H1 (cell line): ENCODE data around the gene NPR1. TPM values are rescaled to one million over a fixed set of nuclear protein-coding genes. Genes with fewer than 3 reads are reported as not detected.

Source experiments
- CTCF ChIA-PET: fragments of 300-600 bp; sonication (Branson Sonifier 250); formaldehyde crosslinking; loops from one replicate; lab custom pipeline; 2021; ENCODE audit not compliant: partially characterized antibody; lab: Charles Lee
- POLR2A ChIA-PET: fragments of 300-600 bp; sonication (Branson Sonifier 250); formaldehyde crosslinking; loops from one replicate; lab custom pipeline; 2021; ENCODE audit warnings: inconsistent platforms; ENCODE audit not compliant: partially characterized antibody; lab: Charles Lee
- DNase-seq, 2 experiments: peaks; one replicate each; pipeline versions ENCODE4 v3.0.0 to v3.0.0-alpha.2; 2010 to 2022; ENCODE audit warnings: low spot score in 2 of 2, low read depth in 1 of 2, mixed read lengths in 1 of 2
- FAIRE-seq: peaks from 2 replicates; lab custom pipeline; 2011; peaks lifted over from hg19 to GRCh38; lab: Jason Lieb, UNC
- H2AFZ ChIP-seq: 2 replicates; pipeline ENCODE4 v1.8.1; 2012; ENCODE audit warnings: low read length, inconsistent platforms
- H2AK5ac ChIP-seq: 2 replicates; pipeline ENCODE4 v1.6.1; 2013; ENCODE audit warnings: low read depth, low read length
- H2BK120ac ChIP-seq: replicated peaks from 2 replicates; pipeline ENCODE3; 2013; ENCODE audit warnings: low read depth, low read length, inconsistent platforms
- H2BK12ac ChIP-seq: 2 replicates; pipeline ENCODE4 v1.6.1; 2013; ENCODE audit warnings: low read depth, low read length
- H2BK15ac ChIP-seq: 2 replicates; pipeline ENCODE4 v1.6.1; 2013; ENCODE audit warnings: low read length
- H2BK20ac ChIP-seq: 2 replicates; pipeline ENCODE4 v1.6.1; 2013; ENCODE audit warnings: low read length
- H2BK5ac ChIP-seq: 2 replicates; pipeline ENCODE4 v1.6.1; 2013; ENCODE audit warnings: low read depth, low read length
- H3K14ac ChIP-seq: 2 replicates; pipeline ENCODE4 v1.6.1; 2013; ENCODE audit warnings: inconsistent platforms; ENCODE audit not compliant: insufficient read length
- H3K18ac ChIP-seq: 2 replicates; pipeline ENCODE4 v1.6.1; 2013; ENCODE audit warnings: low read length; ENCODE audit errors: extremely low read depth
- H3K23ac ChIP-seq: 2 replicates; pipeline ENCODE4 v1.6.1; 2013; ENCODE audit warnings: inconsistent platforms; ENCODE audit not compliant: insufficient read length
- H3K23me2 ChIP-seq: 2 replicates; pipeline ENCODE4 v1.6.1; 2013; ENCODE audit warnings: low read depth, low read length
- H3K27ac ChIP-seq: 2 replicates; pipeline ENCODE4 v1.6.1; 2011; ENCODE audit warnings: low read depth, low read length, inconsistent platforms
- H3K27me3 ChIP-seq, 4 experiments: replicated peaks in 1 of 4; 1 replicate in 1 of 4; 2 replicates in 3 of 4; pipeline versions ENCODE4 v1.6.1 to v1.8.1; 2011 to 2013; ENCODE audit warnings: low read length in 3 of 4, mild to moderate bottlenecking in 3 of 4, inconsistent platforms in 2 of 4, mixed read lengths in 2 of 4, moderate library complexity in 1 of 4; ENCODE audit not compliant: control insufficient read depth in 3 of 4, insufficient read depth in 3 of 4; ENCODE audit errors: extremely low read depth in 1 of 4
- H3K36me3 ChIP-seq, 4 experiments: 2 replicates each; pipeline versions ENCODE4 v1.6.1 to v1.8.1; 2011 to 2013; ENCODE audit warnings: mild to moderate bottlenecking in 4 of 4, low read length in 3 of 4, moderate library complexity in 2 of 4, control low read depth in 1 of 4, inconsistent platforms in 1 of 4; ENCODE audit not compliant: insufficient read depth in 4 of 4, control insufficient read depth in 2 of 4
- H3K4ac ChIP-seq: replicated peaks from 2 replicates; pipeline ENCODE3; 2013; ENCODE audit warnings: low read length, low read depth, mixed read lengths, inconsistent platforms; ENCODE audit not compliant: insufficient read length
- H3K4me1 ChIP-seq, 4 experiments: replicated peaks in 1 of 4; 1 replicate in 1 of 4; 2 replicates in 3 of 4; pipeline versions ENCODE4 v1.6.1 to v1.8.1; 2011 to 2013; ENCODE audit warnings: low read length in 3 of 4, inconsistent platforms in 2 of 4, mixed read lengths in 1 of 4; ENCODE audit not compliant: insufficient read depth in 4 of 4, control insufficient read depth in 3 of 4
- H3K4me2 ChIP-seq, 2 experiments: 2 replicates each; pipeline versions ENCODE4 v1.6.1 to v1.8.1; 2011 to 2013; ENCODE audit warnings: low read depth in 2 of 2, low read length in 2 of 2, control low read depth in 1 of 2, inconsistent platforms in 1 of 2, mild to moderate bottlenecking in 1 of 2; ENCODE audit not compliant: insufficient read depth in 1 of 2
- H3K4me3 ChIP-seq, 4 experiments: fragments of 200-600, 300-600 bp in 1 of 4; sonication (generic), shearing (Covaris generic), sonication (Bioruptor Twin) in 1 of 4; 2 replicates each; pipeline versions ENCODE4 v1.5.1 to v1.8.1; 2011 to 2016; ENCODE audit warnings: low read length in 4 of 4, low read depth in 3 of 4, control low read depth in 2 of 4, inconsistent platforms in 2 of 4, mild to moderate bottlenecking in 2 of 4, mixed read lengths in 1 of 4, moderate library complexity in 1 of 4; ENCODE audit not compliant: insufficient read depth in 2 of 4; ENCODE audit errors: extremely low read depth in 1 of 4
- H3K56ac ChIP-seq: replicated peaks from 2 replicates; pipeline ENCODE3; 2013; ENCODE audit warnings: low read depth, mild to moderate bottlenecking, mixed read lengths, low read length, inconsistent platforms; ENCODE audit not compliant: insufficient read length
- H3K79me1 ChIP-seq: 2 replicates; pipeline ENCODE4 v1.6.1; 2013; ENCODE audit warnings: low read depth, low read length, control low read depth
- H3K79me2 ChIP-seq, 2 experiments: 2 replicates each; pipeline versions ENCODE4 v1.6.1 to v1.8.1; 2012 to 2013; ENCODE audit warnings: low read length in 2 of 2, mild to moderate bottlenecking in 2 of 2, inconsistent platforms in 1 of 2; ENCODE audit not compliant: insufficient read depth in 2 of 2, control insufficient read depth in 1 of 2
- H3K9ac ChIP-seq, 4 experiments: replicated peaks in 1 of 4; 1 replicate in 1 of 4; 2 replicates in 3 of 4; pipeline versions ENCODE4 v1.6.1 to v1.8.1; 2011 to 2013; ENCODE audit warnings: low read depth in 3 of 4, low read length in 3 of 4, control low read depth in 2 of 4, mild to moderate bottlenecking in 2 of 4, moderate library complexity in 2 of 4, inconsistent platforms in 1 of 4; ENCODE audit errors: extremely low read depth in 1 of 4
- H3K9me3 ChIP-seq, 2 experiments: 2 replicates each; pipeline versions ENCODE4 v1.6.1 to v1.8.1; 2012 to 2013; ENCODE audit warnings: mild to moderate bottlenecking in 2 of 2, moderate library complexity in 2 of 2, control low read depth in 1 of 2, inconsistent platforms in 1 of 2, low read depth in 1 of 2, low read length in 1 of 2, mixed read lengths in 1 of 2; ENCODE audit not compliant: insufficient read depth in 2 of 2
- H4K20me1 ChIP-seq, 2 experiments: replicated peaks in 1 of 2; 2 replicates each; pipeline versions ENCODE3 to v1.8.1; 2011 to 2013; ENCODE audit warnings: inconsistent platforms in 2 of 2, low read length in 2 of 2, mild to moderate bottlenecking in 1 of 2; ENCODE audit not compliant: insufficient read depth in 2 of 2, control insufficient read depth in 1 of 2
- H4K5ac ChIP-seq: 2 replicates; pipeline ENCODE4 v1.6.1; 2013; ENCODE audit warnings: low read length, low read depth, mixed read lengths, inconsistent platforms; ENCODE audit not compliant: insufficient read length
- H4K8ac ChIP-seq: 2 replicates; pipeline ENCODE4 v1.8.0; 2013; ENCODE audit warnings: mild to moderate bottlenecking, moderate library complexity, low read length, inconsistent platforms; ENCODE audit not compliant: insufficient read depth; ENCODE audit errors: extremely low read depth
- H4K91ac ChIP-seq: replicated peaks from 2 replicates; pipeline ENCODE3; 2013; ENCODE audit warnings: low read length, mixed read lengths, inconsistent platforms; ENCODE audit not compliant: insufficient read length
- BACH1 ChIP-seq: IDR thresholded peaks from 2 replicates; pipeline ENCODE4 v1.6.1; 2012; ENCODE audit warnings: low read length, improper control_type of control experiment
- CREB1 ChIP-seq: IDR thresholded peaks from 2 replicates; pipeline ENCODE4 v1.6.1; 2012; ENCODE audit warnings: inconsistent platforms
- KDM5A ChIP-seq: fragments of 200-600 bp; IDR thresholded peaks from 2 replicates; pipeline ENCODE4 v1.7.1; 2012; ENCODE audit warnings: mild to moderate bottlenecking, low read length, inconsistent platforms, mixed read lengths
- NRF1 ChIP-seq: IDR thresholded peaks from 2 replicates; pipeline ENCODE4 v1.6.1; 2011; ENCODE audit warnings: mild to moderate bottlenecking, low read depth, low read length, improper control_type of control experiment
- POU5F1 ChIP-seq: IDR thresholded peaks from 2 replicates; pipeline ENCODE4 v1.6.1; 2011; ENCODE audit warnings: low read depth, mild to moderate bottlenecking, low read length, moderate library complexity
- RNF2 ChIP-seq: fragments of 200-900, 300-1000 bp; sonication (generic); IDR thresholded peaks from 2 replicates; pipeline ENCODE4 v1.7.1; 2016; ENCODE audit warnings: borderline replicate concordance, low read depth, mild to moderate bottlenecking, antibody characterized with exemption, low read length; ENCODE audit not compliant: poor library complexity, severe bottlenecking; ENCODE audit errors: missing control alignments
- SAP30 ChIP-seq: fragments of 300-600 bp; sonication (generic); IDR thresholded peaks from 2 replicates; pipeline ENCODE4 v1.7.1; 2012; ENCODE audit warnings: low read length, moderate library complexity, mild to moderate bottlenecking, inconsistent platforms; ENCODE audit not compliant: insufficient read depth, insufficient replicate concordance
- SIX5 ChIP-seq: IDR thresholded peaks from 2 replicates; pipeline ENCODE4 v1.6.1; 2011; ENCODE audit warnings: mild to moderate bottlenecking, low read depth, low read length
- SUZ12 ChIP-seq: fragments of 200-600 bp; sonication (generic); IDR thresholded peaks from 2 replicates; pipeline ENCODE4 v1.6.1; 2012; ENCODE audit warnings: mild to moderate bottlenecking, inconsistent platforms, low read length, moderate library complexity, mixed read lengths
- TBP ChIP-seq: IDR thresholded peaks from 2 replicates; pipeline ENCODE4 v1.6.1; 2011; ENCODE audit warnings: low read depth, low read length, improper control_type of control experiment
- TEAD4 ChIP-seq: IDR thresholded peaks from 2 replicates; pipeline ENCODE4 v1.6.1; 2012; ENCODE audit warnings: low read depth, low read length, inconsistent platforms, mixed read lengths
- WGBS, 2 experiments: shearing (Covaris generic) in 1 of 2; methylation state at CpG; one replicate each; pipeline versions ENCODE4 v1.1.6 to v1.1.7; 2013 to 2015; ENCODE audit warnings: low lambda C conversion rate in 2 of 2, mixed read lengths in 2 of 2, inconsistent platforms in 1 of 2, low coverage in 1 of 2, missing lambda C conversion rate in 1 of 2; ENCODE audit not compliant: insufficient replicate concordance in 2 of 2, insufficient coverage in 1 of 2, insufficient read length in 1 of 2; ENCODE audit errors: extremely low coverage in 1 of 2, missing lambda C conversion rate in 1 of 2; 5-methylcytosine and 5-hydroxymethylcytosine counted together
- polyA plus RNA-seq, 7 experiments: library from polyadenylated mRNA; depleted of rRNA in 3 of 7; stranded (reverse) in 5 of 7; unstranded in 2 of 7; fragments of >200 nt in 5 of 7; fragments of 200-250 nt in 2 of 7; gene quantifications; 1 replicate in 5 of 7; 2 replicates in 1 of 7; 4 replicates in 1 of 7; pipeline versions ENCODE4 v1.2.1 to v1.2.3, GENCODE V29; 2011 to 2013; ENCODE audit warnings: missing spikeins in 2 of 7, mixed read lengths in 2 of 7
- total RNA-seq: library from RNA; stranded (reverse); fragmentation: NEBNext Ultra II Directional; extraction: Animal tissue kit (Norgen Biotek cat#: 25700); gene quantifications from 2 replicates; pipeline ENCODE4 v1.2.1, GENCODE V29; 2021

The NPR1 gene
- total and polyA plus RNA-seq, 2 of the 8 experiments (the other 6 are each of a cell fraction or from before 2014, with no cell fraction given), result 11.7 to 13.2 TPM

DNA sequence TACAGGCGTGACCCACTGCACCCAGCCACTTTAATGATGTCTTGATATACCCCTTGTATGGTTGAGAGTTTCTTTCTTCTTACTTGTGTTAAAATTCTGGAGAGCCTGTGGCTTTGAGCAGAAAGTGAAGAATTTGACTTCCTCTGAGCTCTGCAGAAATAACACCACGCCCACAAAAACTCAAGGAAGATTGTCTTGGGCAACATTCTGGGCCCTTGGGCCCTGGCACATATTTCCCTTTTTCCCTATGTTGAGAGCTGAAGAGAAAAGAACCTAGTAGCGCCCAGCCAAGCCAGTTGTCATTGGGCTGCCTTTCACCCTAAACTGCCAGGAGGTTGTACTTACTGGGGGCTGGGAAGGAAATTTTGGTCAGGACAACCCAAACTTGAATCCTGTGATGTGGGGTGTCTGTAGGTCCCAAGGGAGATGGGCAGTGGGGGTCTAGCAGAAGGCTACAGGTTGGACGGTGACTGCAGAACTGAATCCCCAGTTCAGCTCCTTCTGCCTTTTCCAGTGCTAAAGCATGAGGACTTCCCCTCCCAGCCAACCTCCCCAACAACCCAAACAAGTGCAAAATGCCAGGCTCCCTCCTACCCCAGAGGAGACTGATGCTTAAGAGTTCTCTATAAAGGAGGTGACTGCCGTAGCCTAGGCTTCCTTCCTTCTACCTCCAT lies 31.7 kb upstream of the NPR1 start:
- Histone ChIP-seq H2BK15ac (no peak overlapping the region), H3K9ac (no peak overlapping the region), H3K36me3 (peaks cover 28 to 43% (median 40%) of the 10 kb centered on the region in 4 experiments), H4K8ac (no peak overlapping the region), H2AFZ (no peak overlapping the region), H3K23ac (no peak overlapping the region), H2BK120ac (no peak overlapping the region), H3K79me2 (0 out of 4 replicates have a peak, but pooled peaks cover 0 to under 1% of the 10 kb centered on the region in 2 experiments), H2BK20ac (no peak overlapping the region), H3K23me2 (no peaks in the 10 kb centered on the region), H3K9me3 (no peaks in the 10 kb centered on the region), H3K18ac (no peak overlapping the region), H2BK12ac (no peak overlapping the region), H4K5ac (no peak overlapping the region), H3K4me2 (no peak overlapping the region), H4K20me1 (peaks cover 5% of the 10 kb centered on the region in 2 experiments), H3K56ac (no peak overlapping the region), H3K4ac (no peak overlapping the region), H3K79me1 (no peaks in the 10 kb centered on the region), H3K4me1 (peaks cover 0 to 3% (median 0%) of the 10 kb centered on the region in 4 experiments; a peak in 1 of 7 replicates), H3K4me3 (no peak overlapping the region), H2AK5ac (no peak overlapping the region), H4K91ac (no peak overlapping the region), H3K14ac (no peak overlapping the region), H2BK5ac (no peak overlapping the region), H3K27me3 (no peaks in the 10 kb centered on the region), H3K27ac (no peak overlapping the region)
- WGBS, 2 experiments, result 87% methylated on average over 5 of the region's 5 CpGs; no CpG with 5 or more reads in 1 of the 2 experiments
- ChIA-PET POLR2A (interaction anchor here (0.9 to 16.2 kb wide), 13 partner anchors 11 to 330 kb away, joined by 3 to 343 read pairs (median 4); partner anchors contain the start of genes CHTOP, ILF2, JTB and S100A1), CTCF (interaction anchor here (0.8 to 1.9 kb wide), 9 partner anchors 9 to 152 kb away, joined by 3 to 7 read pairs (median 4); partner anchors contain the start of genes CHTOP and S100A13)
- FAIRE-seq (no peak), DNase-seq (no peak)
- no peak for TF ChIP-seq CREB1
- TF ChIP-seq NRF1, result no peak
- no peak for TF ChIP-seq SIX5
- TF ChIP-seq SUZ12, result no peak
- no peak for TF ChIP-seq RNF2
- TF ChIP-seq KDM5A, result no peak
- no peak for TF ChIP-seq BACH1
- TF ChIP-seq TBP, result no peak
- TF ChIP-seq POU5F1, result no peak
- TF ChIP-seq SAP30, result no peak
- no peak for TF ChIP-seq TEAD4
